Keratinocyte (primary cell): ENCODE measurements around the gene KDM8. TPM values are rescaled to one million over a fixed set of nuclear protein-coding genes. Genes with fewer than 3 reads are reported as not detected.
A peak's percentile ranks its signal among the peaks of the same experiment; 100 is the strongest.

Source experiments
- DNase-seq: peaks from one replicate; pipeline ENCODE4 v3.0.0-alpha.2; 2011; ENCODE audit warnings: low read depth, missing footprints, low spot score
- FAIRE-seq: peaks from 2 replicates; lab custom pipeline; 2011; peaks lifted over from hg19 to GRCh38; lab: Jason Lieb, UNC
- H2AFZ ChIP-seq: 2 replicates; pipeline ENCODE4 v1.6.0; 2012; ENCODE audit warnings: low read length, control low read depth, inconsistent platforms; ENCODE audit not compliant: control insufficient read depth
- H3K27ac ChIP-seq: 2 replicates; pipeline ENCODE4 v1.5.1; 2011; ENCODE audit warnings: low read length; ENCODE audit not compliant: control insufficient read depth, insufficient read depth
- H3K27me3 ChIP-seq: 3 replicates; pipeline ENCODE4 v1.6.0; 2011; ENCODE audit warnings: low read length; ENCODE audit not compliant: control insufficient read depth, insufficient read depth; ENCODE audit errors: extremely low read depth
- H3K36me3 ChIP-seq, 2 experiments: 2 replicates in 1 of 2; 3 replicates in 1 of 2; pipeline ENCODE4 v1.5.1; 2011; ENCODE audit warnings: low read length in 2 of 2, mild to moderate bottlenecking in 1 of 2; ENCODE audit not compliant: control insufficient read depth in 2 of 2, insufficient read depth in 2 of 2; ENCODE audit errors: extremely low read depth in 1 of 2
- H3K4me1 ChIP-seq: 3 replicates; pipeline ENCODE4 v1.5.1; 2011; ENCODE audit warnings: low read length; ENCODE audit not compliant: control insufficient read depth, insufficient read depth; ENCODE audit errors: extremely low read depth
- H3K4me2 ChIP-seq: 3 replicates; pipeline ENCODE4 v1.6.0; 2011; ENCODE audit warnings: low read depth, low read length; ENCODE audit not compliant: control insufficient read depth, insufficient read depth; ENCODE audit errors: extremely low read depth
- H3K4me3 ChIP-seq, 3 experiments: fragments of 200-600 bp in 1 of 3; sonication (generic) in 1 of 3; 2 replicates in 2 of 3; 3 replicates in 1 of 3; pipeline ENCODE4 v1.5.1; 2011 to 2016; ENCODE audit warnings: low read length in 3 of 3, mild to moderate bottlenecking in 3 of 3, control low read depth in 2 of 3, inconsistent platforms in 1 of 3, low read depth in 1 of 3, mixed read lengths in 1 of 3, mixed run types in 1 of 3, moderate library complexity in 1 of 3; ENCODE audit not compliant: control insufficient read depth in 2 of 3, insufficient read depth in 2 of 3; ENCODE audit errors: extremely low read depth in 1 of 3
- H3K79me2 ChIP-seq: 2 replicates; pipeline ENCODE4 v1.6.0; 2012; ENCODE audit warnings: low read length; ENCODE audit not compliant: control insufficient read depth, insufficient read depth
- H3K9ac ChIP-seq: 3 replicates; pipeline ENCODE4 v1.6.0; 2011; ENCODE audit warnings: low read length; ENCODE audit not compliant: control insufficient read depth, insufficient read depth; ENCODE audit errors: extremely low read depth
- H3K9me1 ChIP-seq: 3 replicates; pipeline ENCODE4 v1.6.0; 2011; ENCODE audit warnings: low read length; ENCODE audit not compliant: control insufficient read depth, insufficient read depth; ENCODE audit errors: extremely low read depth
- H3K9me3 ChIP-seq: 2 replicates; pipeline ENCODE4 v1.5.1; 2012; ENCODE audit warnings: low read depth, low read length; ENCODE audit not compliant: control insufficient read depth
- H4K20me1 ChIP-seq: 3 replicates; pipeline ENCODE4 v1.6.0; 2011; ENCODE audit warnings: low read length; ENCODE audit not compliant: control insufficient read depth, insufficient read depth; ENCODE audit errors: extremely low read depth
- CTCF ChIP-seq, 3 experiments: IDR thresholded peaks in 1 of 3; conservative IDR thresholded peaks in 1 of 3; optimal IDR thresholded peaks in 1 of 3; 2 replicates in 2 of 3; 3 replicates in 1 of 3; pipeline versions ENCODE3 to v1.5.1; 2011; ENCODE audit warnings: low read length in 3 of 3, mild to moderate bottlenecking in 3 of 3, moderate library complexity in 2 of 3, control low read depth in 1 of 3, inconsistent platforms in 1 of 3; ENCODE audit not compliant: insufficient read depth in 2 of 3; ENCODE audit errors: extremely low read depth in 1 of 3
- EZH2 ChIP-seq: IDR thresholded peaks from one replicate; pipeline ENCODE4 v1.6.1; 2012; ENCODE audit warnings: inconsistent platforms, mild to moderate bottlenecking, low read length, moderate library complexity
- dilution Hi-C: fragments of 300-500 bp; cut with MboI; formaldehyde crosslinking; loops from one replicate; pipeline ENCODE4 v1.7.0; 2020; ENCODE audit warnings: low sequenced_read_pairs; ENCODE audit not compliant: extremely low pct_ligation_motif_present
- polyA plus RNA-seq, 5 experiments: library from polyadenylated mRNA; depleted of rRNA in 3 of 5; stranded (reverse) in 3 of 5; stranded (forward) in 1 of 5; unstranded in 1 of 5; fragments of >200 nt; gene quantifications; 1 replicate in 1 of 5; 2 replicates in 3 of 5; 3 replicates in 1 of 5; pipeline versions ENCODE4 v1.2.1 to v1.2.3, GENCODE V29; 2011 to 2012; ENCODE audit warnings: missing spikeins in 2 of 5, low read depth in 1 of 5, low replicate concordance in 1 of 5

Gene KDM8
- polyA plus RNA-seq, 1 donor (not counting 4 experiments of a cell fraction or from before 2014, with no cell fraction given) = 1.5 TPM

DNA sequence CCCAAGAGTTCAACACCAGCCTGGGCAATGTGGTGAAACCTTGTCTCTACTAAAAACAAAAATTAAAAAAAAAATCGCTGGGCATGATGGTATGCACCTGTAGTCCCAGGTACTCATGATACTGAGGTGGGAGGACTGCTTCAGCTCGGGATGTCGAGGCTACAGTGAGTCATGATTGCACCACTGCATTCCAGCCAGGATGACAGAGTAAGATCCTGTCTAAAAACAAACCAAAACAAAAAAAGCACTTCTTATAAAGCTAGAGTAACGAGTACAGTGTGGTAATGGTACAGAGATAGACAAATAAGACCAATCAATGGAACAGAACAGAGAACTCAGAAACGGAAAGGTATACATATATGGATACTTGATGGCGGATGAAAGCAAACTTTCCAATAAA, 60.8 kb downstream of the KDM8 start:
- FAIRE-seq = peak; percentile 55
- peak overlapping the region; percentile 27 for H3K4me2 ChIP-seq

GRCh38 chr16:27265982-27266381, 62.7 kb downstream of the KDM8 start:
- H4K20me1 ChIP-seq = no peaks in the 10 kb centered on the region
- FAIRE-seq = no peak
- H3K27me3 ChIP-seq = no peaks in the 10 kb centered on the region
- no peaks in the 10 kb centered on the region for H3K9me1 ChIP-seq
- H2AFZ ChIP-seq = no peak overlapping the region
- dilution Hi-C loops = no loop called here
- no peak for DNase-seq
- peaks cover 24% of the 10 kb centered on the region for H3K79me2 ChIP-seq
- H3K4me2 ChIP-seq = no peak overlapping the region
- H3K4me3 ChIP-seq = no peak overlapping the region
- H3K27ac ChIP-seq = no peak overlapping the region
- H3K9ac ChIP-seq = no peak overlapping the region
- TF ChIP-seq EZH2 (no peak), CTCF (optimal IDR thresholded peaks at IDR 0.05 in 1 of 3, IDR thresholded peaks at IDR 0.05 in 1 of 3, conservative IDR thresholded peaks at IDR 0.05 in 1 of 3; ENCODE audit: extremely low read depth in 1 of 3, insufficient read depth in 2 of 3, low read length in 3 of 3) (no peak)
- H3K9me3 ChIP-seq = no peaks in the 10 kb centered on the region
- H3K36me3 ChIP-seq = peaks cover 0 to 3% of the 10 kb centered on the region in 2 experiments
- peaks cover 28% of the 10 kb centered on the region for H3K4me1 ChIP-seq

More for the DNA sequence above, 60.8 kb downstream of the KDM8 start:
- Histone ChIP-seq H3K4me1 (peaks cover 23% of the 10 kb centered on the region), H4K20me1 (no peaks in the 10 kb centered on the region), H3K36me3 (peaks cover 0 to 6% of the 10 kb centered on the region in 2 experiments), H3K27ac (peak overlapping the region; percentile 23), H3K9me3 (no peaks in the 10 kb centered on the region), H3K9ac (no peak overlapping the region), H3K79me2 (peaks cover 28% of the 10 kb centered on the region), H3K9me1 (no peaks in the 10 kb centered on the region), H3K4me3 (no peak overlapping the region), H3K27me3 (no peaks in the 10 kb centered on the region), H2AFZ (no peak overlapping the region)
- peak; percentile 44 for DNase-seq
- TF ChIP-seq EZH2 (no peak), CTCF (optimal IDR thresholded peaks at IDR 0.05 in 1 of 3, IDR thresholded peaks at IDR 0.05 in 1 of 3, conservative IDR thresholded peaks at IDR 0.05 in 1 of 3; ENCODE audit: extremely low read depth in 1 of 3, insufficient read depth in 2 of 3, low read length in 3 of 3) (no peak)
- dilution Hi-C loops = no loop called here
